GM19193 (cell line): ENCODE results near the gene ATXN1.

Experiments
- POLR2A ChIP-seq: IDR thresholded peaks from 4 replicates; pipeline ENCODE4 v1.6.1; 2011; ENCODE audit not compliant: insufficient read depth, insufficient read length; ENCODE audit errors: extremely low read depth

The ATXN1 gene

DNA sequence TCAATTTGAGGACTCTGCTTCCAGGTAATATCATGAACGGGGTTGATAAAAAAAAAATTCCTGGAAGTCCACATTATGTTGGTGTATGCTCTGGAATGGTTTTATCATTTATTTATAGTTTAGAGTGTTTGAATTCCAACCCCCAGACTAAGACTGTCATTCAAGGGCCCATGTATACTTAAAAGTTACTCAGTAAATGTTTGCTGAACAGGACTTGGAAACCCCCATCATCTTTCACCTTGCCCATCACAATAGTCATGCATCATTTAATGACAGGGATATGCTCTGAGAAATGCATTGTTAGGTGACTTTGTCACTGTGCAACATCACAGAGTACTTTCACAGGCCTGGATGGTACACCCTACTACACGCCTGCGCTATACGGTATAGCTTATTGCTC, 104.8 kb downstream of the ATXN1 start:
- TF ChIP-seq POLR2A, result no peak

DNA sequence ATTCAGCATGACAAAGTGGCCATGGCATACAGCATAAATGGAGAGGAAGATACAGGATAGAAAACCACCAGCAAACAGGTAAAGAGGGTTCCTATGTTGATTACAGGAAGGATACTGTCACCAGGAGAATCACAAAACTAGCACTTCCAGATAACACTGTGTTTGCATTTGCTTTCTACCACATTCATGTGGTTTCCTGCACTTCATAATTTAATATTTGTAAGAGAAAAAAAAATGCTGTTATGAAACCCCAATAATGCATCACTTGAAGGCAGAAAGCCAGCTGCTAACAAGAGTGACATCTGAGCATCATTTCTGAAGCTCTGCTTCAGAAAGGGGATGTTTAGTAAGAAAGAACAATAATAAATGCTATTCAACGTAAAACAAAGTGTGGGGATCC, 106.6 kb downstream of the ATXN1 start:
- TF ChIP-seq POLR2A, result no peak

DNA sequence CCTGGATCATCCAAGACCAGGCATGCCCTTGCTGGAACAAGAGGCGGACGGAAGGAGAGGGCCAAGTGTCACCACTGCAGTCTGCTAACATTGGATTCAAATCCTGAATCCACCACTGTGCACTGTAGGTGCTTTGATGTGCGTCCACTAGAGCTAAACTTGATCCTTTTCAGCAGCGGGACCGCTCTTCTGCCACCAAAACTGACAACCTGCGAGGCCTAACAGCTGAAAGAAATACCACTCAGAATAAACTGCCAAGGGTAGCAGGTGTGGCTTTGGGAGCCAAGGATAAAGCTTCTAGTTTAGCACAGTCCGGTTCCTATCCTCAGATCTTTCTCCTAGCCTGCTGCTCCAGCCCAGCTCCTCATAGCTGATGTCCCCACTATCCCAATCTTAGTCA, 108.0 kb downstream of the ATXN1 start:
- no peak for TF ChIP-seq POLR2A

DNA sequence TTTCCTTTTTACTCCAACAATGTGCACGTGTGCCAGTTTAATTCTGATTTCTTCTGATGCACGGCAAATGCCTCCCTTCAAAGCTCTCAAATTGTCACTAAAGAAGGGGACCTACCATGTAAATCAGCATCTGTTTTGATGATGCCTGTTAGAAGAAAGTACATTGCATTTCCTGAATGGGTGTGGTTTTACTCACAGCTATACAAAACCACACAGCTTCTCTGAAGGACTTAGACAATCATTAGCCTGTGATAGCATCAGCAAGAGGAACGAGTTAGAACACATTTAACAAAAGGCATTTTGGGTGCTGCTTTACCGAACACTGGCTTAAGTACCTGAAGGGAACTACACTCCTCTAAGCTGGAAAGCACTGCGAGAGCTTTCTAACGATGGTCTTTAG, 109.4 kb downstream of the ATXN1 start:
- no peak for TF ChIP-seq POLR2A

DNA sequence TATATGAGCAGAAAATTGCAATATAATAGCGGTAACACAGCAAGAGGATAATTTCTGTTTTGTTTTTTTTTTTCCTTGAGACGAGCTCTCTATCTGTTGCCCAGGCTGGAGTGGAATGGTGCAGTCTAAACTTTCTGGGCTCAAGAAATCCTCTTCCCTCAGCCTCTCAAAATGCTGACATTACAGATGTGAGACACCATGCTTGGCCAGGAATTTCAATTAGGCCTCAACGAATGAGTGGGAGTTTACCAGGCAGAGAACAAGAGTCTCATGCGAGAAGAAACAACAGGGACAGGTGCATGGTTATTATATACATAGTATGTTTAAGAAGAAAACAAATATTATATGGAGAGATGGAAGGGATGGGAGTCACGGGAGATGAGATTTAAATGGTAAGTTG, 111.4 kb downstream of the ATXN1 start:
- TF ChIP-seq POLR2A, result no peak

DNA sequence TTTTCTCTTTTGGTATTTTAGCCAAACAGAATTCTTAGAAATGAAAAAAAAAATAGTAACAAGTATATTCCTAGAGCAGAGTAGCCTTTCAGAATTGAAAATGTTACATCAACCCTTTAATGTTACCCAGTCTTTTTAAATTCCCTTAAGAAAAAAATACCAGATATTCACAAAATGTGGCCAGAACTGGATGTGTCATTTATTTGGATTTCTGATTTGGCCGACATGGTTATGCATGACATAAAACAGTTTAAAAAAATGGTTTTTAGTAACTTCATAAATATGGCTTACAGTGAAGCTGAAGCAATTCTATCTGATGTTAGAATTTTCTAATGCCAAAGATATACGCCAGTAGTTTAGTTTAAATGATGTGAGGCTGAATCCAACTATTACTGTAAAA, 112.0 kb downstream of the ATXN1 start:
- no peak for TF ChIP-seq POLR2A

DNA sequence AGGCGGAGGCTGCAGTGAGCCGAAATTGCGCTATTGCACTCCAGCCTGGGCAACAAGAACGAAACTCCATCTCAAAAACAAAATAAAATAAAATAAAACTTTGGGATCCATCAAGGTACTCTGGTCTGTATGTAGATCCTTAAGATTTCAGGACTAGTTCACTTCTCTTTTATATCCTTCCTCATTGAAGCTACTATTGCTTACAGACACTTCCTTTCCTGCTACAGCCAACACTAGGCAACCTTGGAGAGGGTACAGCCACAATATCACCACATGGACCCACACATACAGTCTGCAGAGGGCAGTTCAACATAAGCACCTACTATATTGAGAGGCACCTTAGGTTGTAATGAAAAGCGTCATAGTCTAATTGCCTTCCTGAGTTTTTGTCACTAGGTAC, 113.3 kb downstream of the ATXN1 start:
- no peak for TF ChIP-seq POLR2A

DNA sequence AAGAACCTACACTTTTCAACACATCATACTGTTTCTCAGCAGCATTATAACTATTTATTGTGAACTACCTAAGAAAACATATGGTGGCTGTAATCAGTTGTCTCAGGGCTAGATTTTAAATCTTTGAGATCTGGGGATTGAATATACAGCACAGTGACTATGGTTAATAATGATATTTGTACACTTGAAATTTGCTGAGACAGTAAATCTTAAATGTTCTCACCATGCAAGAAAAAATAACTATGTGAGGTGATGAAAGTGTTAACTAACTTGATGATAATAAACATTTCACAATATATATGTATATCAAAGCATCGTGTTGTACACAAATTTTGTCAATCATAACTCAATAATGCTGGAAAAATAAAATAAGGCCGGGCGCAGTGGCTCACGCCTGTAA, 113.8 kb downstream of the ATXN1 start:
- TF ChIP-seq POLR2A, result no peak

DNA sequence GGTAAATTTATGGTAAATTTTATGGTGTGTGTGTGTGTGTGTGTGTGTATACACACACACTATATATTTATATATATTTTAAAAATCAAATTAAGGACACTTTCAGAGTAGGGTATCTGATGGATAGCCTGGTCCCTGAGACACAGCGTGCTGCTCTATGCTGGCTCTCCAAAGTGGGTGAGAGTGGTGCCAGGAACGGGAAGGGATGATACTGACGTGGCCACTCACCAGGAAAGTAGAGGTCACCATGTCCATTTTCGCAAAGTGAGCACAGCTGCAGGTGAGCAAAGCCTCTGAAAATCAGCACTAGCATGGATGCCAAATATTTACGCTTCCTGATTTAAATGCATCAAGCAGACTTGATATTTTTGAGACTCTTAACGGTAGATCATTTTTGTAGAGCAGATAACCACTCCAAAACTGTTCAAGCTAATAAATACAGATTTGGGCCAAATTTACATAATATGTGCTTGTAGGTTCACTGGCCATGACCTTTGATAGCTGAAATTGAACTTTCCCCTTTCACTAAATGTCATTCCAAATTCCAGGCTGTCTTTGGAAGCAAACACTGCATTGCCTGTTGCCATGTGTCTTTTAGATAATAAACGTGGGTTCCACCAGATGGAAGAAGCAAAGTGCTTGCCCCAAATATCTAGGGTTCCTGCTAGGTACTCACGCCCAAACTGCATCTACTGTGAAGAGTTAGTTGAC, 116.6 kb downstream of the ATXN1 start:
- no peak for TF ChIP-seq POLR2A

DNA sequence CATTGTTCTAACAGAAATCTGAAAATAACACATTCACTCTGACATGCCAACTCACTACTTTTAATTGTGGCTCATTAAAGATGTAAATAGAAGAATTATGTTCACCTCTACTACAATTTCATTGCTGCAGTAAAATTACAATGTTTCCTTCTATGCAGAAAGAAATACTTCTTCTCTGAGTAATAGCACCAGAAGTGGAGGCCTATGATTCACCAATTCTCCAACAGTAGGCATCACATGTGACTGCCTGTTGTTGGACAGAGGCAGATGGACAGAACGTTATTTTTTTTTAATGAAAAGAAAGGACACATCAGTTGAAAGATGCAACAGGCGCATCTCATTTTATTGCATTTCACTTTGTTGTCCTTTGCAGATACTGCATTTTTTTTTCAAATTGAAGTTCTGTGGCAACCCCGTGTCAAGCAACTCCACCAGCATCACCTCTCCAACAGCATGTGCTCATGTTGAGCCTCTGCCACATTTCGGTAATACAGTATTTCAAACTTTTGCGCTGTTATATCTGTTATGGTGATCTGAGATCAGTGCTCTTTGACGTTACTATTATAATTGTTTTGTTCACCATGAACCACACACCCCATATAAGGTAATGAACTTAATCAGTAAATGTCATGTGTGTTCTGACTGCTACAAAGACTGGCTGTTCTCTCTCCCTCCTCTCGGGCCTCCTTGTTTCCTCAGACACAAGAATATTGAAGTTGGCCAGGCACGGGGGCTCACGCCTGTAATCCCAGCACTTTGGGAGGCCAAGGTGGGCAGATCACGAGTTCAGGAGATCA, 121.4 kb downstream of the ATXN1 start:
- no peak for TF ChIP-seq POLR2A

DNA sequence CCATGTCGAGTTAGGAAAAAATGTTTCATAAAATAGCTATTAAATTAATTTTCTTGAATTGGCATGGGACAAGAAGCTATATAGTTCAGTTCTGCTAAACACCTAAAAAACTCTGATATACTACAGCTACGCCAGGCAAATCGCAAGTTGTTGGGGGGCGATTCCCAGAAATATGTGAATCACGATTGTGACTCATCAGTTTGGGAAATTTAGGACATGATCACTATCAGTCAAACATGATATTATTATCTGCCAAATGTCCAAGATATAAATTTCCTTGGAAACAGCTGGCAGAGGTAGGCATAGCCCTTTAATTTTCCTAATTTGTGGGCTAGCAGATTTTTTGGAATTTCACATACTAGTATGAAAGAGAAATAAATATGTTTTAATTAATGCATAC, 123.6 kb downstream of the ATXN1 start:
- no peak for TF ChIP-seq POLR2A

DNA sequence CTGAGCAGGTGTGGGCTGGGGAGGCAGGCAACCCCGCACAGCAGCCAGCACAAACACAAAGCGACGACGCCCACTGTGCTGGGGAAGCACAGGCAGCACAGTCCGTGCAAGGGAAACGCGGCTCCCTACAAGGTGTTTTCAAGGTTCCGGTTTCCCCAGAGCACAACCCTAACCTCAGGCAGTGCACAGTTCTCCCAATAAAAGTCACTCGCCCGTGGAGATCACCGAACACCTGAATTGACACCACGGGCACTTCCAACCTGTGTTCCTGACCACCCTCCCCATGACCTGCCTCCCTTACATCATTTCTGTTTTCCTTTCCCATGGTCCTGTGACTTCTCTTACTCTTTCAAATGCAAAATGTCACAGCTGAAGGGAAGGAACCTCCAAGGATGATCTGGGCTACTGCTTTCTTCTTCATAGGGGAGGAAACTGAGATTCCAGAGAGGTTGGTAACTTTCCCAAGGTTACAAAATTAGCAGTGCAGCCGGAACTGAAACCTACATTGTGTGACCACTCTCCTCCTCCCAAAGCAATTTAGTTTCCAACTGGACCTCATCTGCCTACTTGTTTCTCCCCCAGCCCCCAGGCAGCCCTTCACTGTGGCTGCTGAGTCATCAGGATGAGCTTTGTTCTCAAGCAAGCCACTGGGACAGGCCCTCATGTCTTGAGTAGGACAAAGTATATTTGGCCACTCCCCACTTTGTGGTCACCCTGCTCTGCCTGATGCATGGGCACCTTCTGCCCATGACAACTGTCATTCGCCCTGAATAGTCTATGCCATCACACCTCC, 125.3 kb downstream of the ATXN1 start:
- TF ChIP-seq POLR2A, result no peak

DNA sequence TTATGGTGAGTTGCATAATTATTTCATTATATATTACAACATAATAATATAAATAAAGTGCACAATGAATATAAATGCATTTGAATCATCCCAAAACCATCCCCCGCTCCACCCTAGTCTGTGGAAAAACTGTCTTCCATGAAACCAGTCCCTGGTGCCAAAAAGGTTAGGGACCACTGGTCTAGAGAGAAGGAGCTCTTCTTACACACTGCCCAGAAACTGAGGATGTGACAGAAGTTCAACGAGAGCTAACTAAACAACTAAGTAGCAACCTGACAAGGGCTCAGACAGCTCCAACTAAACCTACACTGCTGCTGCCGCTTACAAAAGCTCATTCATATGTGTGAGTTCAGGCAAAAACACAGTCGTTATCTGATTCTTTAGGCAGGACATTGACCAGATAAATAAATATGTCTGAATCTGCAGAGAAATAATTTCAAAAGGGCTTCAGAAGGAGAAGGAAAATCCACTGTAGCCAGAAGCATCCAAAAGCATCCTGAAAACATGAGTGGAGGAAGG, 125.9 kb downstream of the ATXN1 start:
- TF ChIP-seq POLR2A, result no peak

DNA sequence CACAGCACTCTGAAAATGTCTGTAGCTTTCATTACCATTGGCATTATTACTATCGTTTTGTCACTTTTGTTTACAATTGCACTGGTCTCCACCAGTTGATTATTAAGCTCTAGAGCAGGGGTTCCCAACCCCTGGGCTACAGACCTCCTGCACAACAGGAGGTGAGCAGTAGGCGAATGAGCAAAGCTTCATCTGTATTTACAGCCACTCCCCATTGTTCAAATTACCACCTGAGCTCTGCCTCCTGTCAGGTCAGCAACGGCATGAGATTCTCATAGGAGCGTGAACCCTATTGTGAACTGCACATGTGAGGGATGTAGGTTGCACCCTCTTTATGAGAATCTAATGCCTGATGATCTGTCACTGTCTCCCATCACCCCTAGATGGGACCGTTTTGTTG, 126.4 kb downstream of the ATXN1 start:
- no peak for TF ChIP-seq POLR2A

DNA sequence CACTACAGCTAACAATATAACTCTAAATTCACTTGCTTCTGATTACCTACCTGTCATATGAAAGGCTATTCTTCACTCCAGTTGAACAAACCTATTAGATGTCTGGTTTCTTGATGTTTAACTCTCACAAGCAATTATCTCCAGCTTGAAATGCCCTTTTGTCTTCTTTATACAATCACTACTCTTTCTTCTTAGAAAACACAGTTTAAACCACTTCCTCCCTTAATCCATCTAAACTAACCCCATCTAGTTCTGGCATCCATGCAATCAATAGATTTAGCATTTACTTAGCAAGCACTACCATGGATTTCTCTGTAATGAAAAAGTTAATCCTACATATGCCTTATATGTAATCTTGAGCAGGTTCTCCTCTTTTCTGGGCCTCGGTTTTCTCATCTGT, 127.3 kb downstream of the ATXN1 start:
- no peak for TF ChIP-seq POLR2A

DNA sequence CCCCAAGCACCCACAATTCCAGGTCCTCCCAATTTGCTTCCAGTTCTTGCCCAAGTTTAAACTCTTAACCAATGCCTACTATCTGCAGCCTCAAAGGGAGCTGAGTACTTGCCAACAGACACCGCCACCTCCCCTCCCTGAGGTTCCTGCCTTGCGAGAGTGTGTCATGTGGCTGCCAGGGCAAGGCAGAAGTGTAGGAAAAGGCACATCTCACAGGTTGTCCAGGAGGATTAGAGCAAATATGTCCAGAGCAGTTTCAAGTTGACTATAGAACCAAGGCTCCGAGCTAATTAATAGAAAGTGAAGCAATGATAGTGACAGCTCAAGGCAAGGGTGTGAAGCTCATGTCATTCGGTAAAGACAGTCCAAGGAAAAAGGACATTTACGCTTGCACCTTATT, 127.8 kb downstream of the ATXN1 start:
- no peak for TF ChIP-seq POLR2A

DNA sequence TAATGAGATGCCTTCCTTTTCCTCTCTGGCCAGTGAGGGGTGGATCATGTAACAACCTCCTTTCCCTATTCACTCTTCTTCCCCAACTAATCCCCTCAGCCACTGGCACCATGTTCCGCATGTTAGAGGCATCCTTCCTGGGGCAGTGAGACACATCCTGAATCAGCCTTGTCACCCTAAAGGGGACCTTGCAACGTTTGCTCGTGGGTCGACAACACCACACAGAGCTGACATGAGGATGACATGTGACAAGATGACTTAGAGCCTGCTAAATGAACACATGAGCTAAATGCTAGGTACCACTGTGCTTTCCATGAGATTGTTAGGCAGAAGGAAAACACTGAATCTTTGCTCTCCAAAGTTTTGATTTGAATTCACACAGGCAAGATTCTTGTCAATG, 129.2 kb downstream of the ATXN1 start:
- TF ChIP-seq POLR2A, result no peak
